Tibial nerve (tissue), 4 donors: Measurements from ENCODE around the gene NOL4L.

Source experiments
- CTCF ChIP-seq, 5 experiments: fragments of 200-600 bp in 3 of 5; fragments of 450-650 bp in 2 of 5; sonication (generic) in 3 of 5; IDR thresholded peaks; one replicate each; pipeline ENCODE4 v1.5.1; 2016 to 2019; ENCODE audit warnings: antibody characterized with exemption in 5 of 5, mild to moderate bottlenecking in 3 of 5, moderate library complexity in 2 of 5
- EP300 ChIP-seq, 2 donors: sonication (generic); formaldehyde crosslinking; IDR thresholded peaks; one replicate each; pipeline ENCODE4 v1.6.1; 2017; ENCODE audit warnings: antibody characterized with exemption in 2 of 2, mild to moderate bottlenecking in 1 of 2
- POLR2A ChIP-seq, 2 donors: fragments of 450-650 bp; IDR thresholded peaks; one replicate each; pipeline ENCODE4 v1.6.1; 2017; ENCODE audit warnings: antibody characterized with exemption in 2 of 2, mild to moderate bottlenecking in 2 of 2, moderate library complexity in 2 of 2

GRCh38 chr20:32454164-32455145 lies 130.7 kb downstream of the NOL4L start:
- TF ChIP-seq CTCF (IDR thresholded peaks at IDR 0.05) (no peak), EP300 (IDR thresholded peaks at IDR 0.05) (no peak), POLR2A (IDR thresholded peaks at IDR 0.05) (no peak)
